Measurements from ENCODE around the gene RAPGEF1.

RAPGEF1 gene

GRCh38 chr9:131733541-131734061, 6.3 kb downstream of the RAPGEF1 start:
- Histone ChIP-seq H3K4me1 (ENCODE audit: low read length) (peaks cover 75% of the 10 kb centered on the region), H3K9me2 (replicated peaks; ENCODE audit: insufficient read depth, low read length) (no peaks in the 10 kb centered on the region), H3K27ac (ENCODE audit: low read length) (peak overlapping the region; percentile 55; the same call in 1 of the 2 replicates), H3K9me3 (replicated peaks; ENCODE audit: insufficient read depth, low read length) (no peaks in the 10 kb centered on the region), H3K36me3 (replicated peaks; ENCODE audit: insufficient read depth, low read length) (no peaks in the 10 kb centered on the region), H3K4me3 (ENCODE audit: low read length) (no peak overlapping the region), H3K4me2 (ENCODE audit: low read depth, low read length) (peak overlapping the region; percentile 17; the same call in 1 of the 2 replicates), H4K20me1 (ENCODE audit: insufficient read depth, low read length) (no peaks in the 10 kb centered on the region), H3K27me3 (replicated peaks; ENCODE audit: insufficient read depth, low read length) (no peaks in the 10 kb centered on the region), H3K79me2 (ENCODE audit: low read length) (peaks cover 89% of the 10 kb centered on the region), H3K9ac (ENCODE audit: low read length) (no peak overlapping the region), H2AFZ (ENCODE audit: low read length) (no peak overlapping the region), H3F3A (ENCODE audit: insufficient read depth, low read length) (peaks cover 38% of the 10 kb centered on the region)
- TF ChIP-seq CTCF (IDR thresholded peaks at IDR 0.05; ENCODE audit: low read length) (no peak), EZH2 (optimal IDR thresholded peaks at IDR 0.05; ENCODE audit: low read depth, low read length) (no peak), EZH2phosphoT487 (IDR thresholded peaks at IDR 0.05; ENCODE audit: low read length) (no peak)
- DNase-seq, result peak; percentile 15

- Histone ChIP-seq H3K9me2 (replicated peaks; ENCODE audit: insufficient read depth, low read length) (no peaks in the 10 kb centered on the region), H3K9ac (ENCODE audit: low read length) (no peak overlapping the region), H4K20me1 (ENCODE audit: insufficient read depth, low read length) (no peaks in the 10 kb centered on the region), H3K36me3 (replicated peaks; ENCODE audit: insufficient read depth, low read length) (no peaks in the 10 kb centered on the region), H3K27me3 (replicated peaks; ENCODE audit: insufficient read depth, low read length) (no peaks in the 10 kb centered on the region), H3K4me3 (ENCODE audit: low read length) (no peak overlapping the region), H2AFZ (ENCODE audit: low read length) (no peak overlapping the region), H3K27ac (ENCODE audit: low read length) (no peak overlapping the region), H3K79me2 (ENCODE audit: low read length) (peaks cover 81% of the 10 kb centered on the region), H3K9me3 (replicated peaks; ENCODE audit: insufficient read depth, low read length) (no peaks in the 10 kb centered on the region), H3K4me2 (ENCODE audit: low read depth, low read length) (no peak overlapping the region), H3F3A (ENCODE audit: insufficient read depth, low read length) (peaks cover 42% of the 10 kb centered on the region), H3K4me1 (ENCODE audit: low read length) (peaks cover 83% of the 10 kb centered on the region)
- no peak for TF ChIP-seq EZH2 (optimal IDR thresholded peaks at IDR 0.05; ENCODE audit: low read depth, low read length)
- no peak for DNase-seq
Measured at GRCh38 chr9:131732636-131733289, 7.1 kb downstream of the RAPGEF1 start.

DNA sequence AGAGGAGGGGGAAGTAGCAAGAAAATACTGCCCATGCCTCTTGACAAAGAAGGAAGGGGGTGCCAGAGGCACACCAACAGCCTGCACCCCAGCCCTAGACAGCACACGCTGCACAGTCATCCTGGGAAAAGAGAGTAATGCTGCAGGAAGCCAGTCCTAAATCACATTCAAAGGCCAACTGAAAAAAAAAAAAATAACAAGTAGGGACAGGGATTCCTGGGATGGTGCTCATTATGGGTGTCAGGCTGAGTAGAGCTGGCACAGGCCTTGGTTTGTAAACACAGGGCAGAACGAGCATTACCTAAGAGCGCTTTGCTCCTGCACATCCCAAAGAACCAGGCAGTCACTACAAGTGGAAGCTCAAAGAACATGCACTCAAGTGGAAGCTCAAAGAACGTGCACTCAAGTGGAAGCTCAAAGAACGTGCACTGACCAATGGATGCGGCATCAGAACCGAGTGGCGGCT, 7.8 kb downstream of the RAPGEF1 start:
- no peak for DNase-seq
- H4K20me1 ChIP-seq (ENCODE audit: insufficient read depth, low read length), result no peaks in the 10 kb centered on the region
- no peaks in the 10 kb centered on the region for H3K9me3 ChIP-seq (replicated peaks; ENCODE audit: insufficient read depth, low read length)
- H3K4me1 ChIP-seq (ENCODE audit: low read length), result peaks cover 86% of the 10 kb centered on the region
- H3K9me2 ChIP-seq (replicated peaks; ENCODE audit: insufficient read depth, low read length), result no peaks in the 10 kb centered on the region
- H3F3A ChIP-seq (ENCODE audit: insufficient read depth, low read length), result peaks cover 49% of the 10 kb centered on the region
- no peaks in the 10 kb centered on the region for H3K27me3 ChIP-seq (replicated peaks; ENCODE audit: insufficient read depth, low read length)
- no peak overlapping the region for H3K4me3 ChIP-seq (ENCODE audit: low read length)
- peak overlapping the region; percentile 27; the same call in 1 of the 2 replicates for H3K4me2 ChIP-seq (ENCODE audit: low read depth, low read length)
- peak overlapping the region; percentile 44; the same call in 1 of the 2 replicates for H3K27ac ChIP-seq (ENCODE audit: low read length)
- H3K36me3 ChIP-seq (replicated peaks; ENCODE audit: insufficient read depth, low read length), result no peaks in the 10 kb centered on the region
- no peak for TF ChIP-seq CTCF (IDR thresholded peaks at IDR 0.05; ENCODE audit: low read length)
- no peak for TF ChIP-seq EZH2phosphoT487 (IDR thresholded peaks at IDR 0.05; ENCODE audit: low read length)
- TF ChIP-seq EZH2 (optimal IDR thresholded peaks at IDR 0.05; ENCODE audit: low read depth, low read length), result no peak
- H3K9ac ChIP-seq (ENCODE audit: low read length), result peak overlapping the region; percentile 4; the same call in 1 of the 2 replicates
- no peak overlapping the region for H2AFZ ChIP-seq (ENCODE audit: low read length)
- peaks cover 81% of the 10 kb centered on the region for H3K79me2 ChIP-seq (ENCODE audit: low read length)

GRCh38 chr9:131731644-131732043, 8.2 kb downstream of the RAPGEF1 start:
- Histone ChIP-seq H3K9me3 (replicated peaks; ENCODE audit: insufficient read depth, low read length) (no peaks in the 10 kb centered on the region), H3K4me3 (ENCODE audit: low read length) (no peak overlapping the region), H3K27ac (ENCODE audit: low read length) (peak overlapping the region; percentile 44; the same call in 1 of the 2 replicates), H4K20me1 (ENCODE audit: insufficient read depth, low read length) (no peaks in the 10 kb centered on the region), H3K4me1 (ENCODE audit: low read length) (peaks cover 86% of the 10 kb centered on the region), H3K36me3 (replicated peaks; ENCODE audit: insufficient read depth, low read length) (no peaks in the 10 kb centered on the region), H3K27me3 (replicated peaks; ENCODE audit: insufficient read depth, low read length) (no peaks in the 10 kb centered on the region), H3K79me2 (ENCODE audit: low read length) (peaks cover 81% of the 10 kb centered on the region), H2AFZ (ENCODE audit: low read length) (no peak overlapping the region), H3K9me2 (replicated peaks; ENCODE audit: insufficient read depth, low read length) (no peaks in the 10 kb centered on the region), H3K4me2 (ENCODE audit: low read depth, low read length) (peak overlapping the region; percentile 27; the same call in 1 of the 2 replicates), H3K9ac (ENCODE audit: low read length) (peak overlapping the region; percentile 4; the same call in 1 of the 2 replicates), H3F3A (ENCODE audit: insufficient read depth, low read length) (peaks cover 53% of the 10 kb centered on the region)
- TF ChIP-seq EZH2 (optimal IDR thresholded peaks at IDR 0.05; ENCODE audit: low read depth, low read length) (no peak), EZH2phosphoT487 (IDR thresholded peaks at IDR 0.05; ENCODE audit: low read length) (no peak), CTCF (IDR thresholded peaks at IDR 0.05; ENCODE audit: low read length) (no peak)
- peak; percentile 35 for DNase-seq
